Liver (tissue), 9 donors: ENCODE measurements around the gene TARS3. TPM values are rescaled to one million over a fixed set of nuclear protein-coding genes. Genes with fewer than 3 reads are reported as not detected.

Experiments
- DNase-seq: peaks from one replicate; pipeline ENCODE4 v3.0.0-alpha.2; 2017; ENCODE audit warnings: low spot score
- H3K27ac ChIP-seq, 2 donors: one replicate each; pipeline ENCODE4 v1.7.0; 2013; ENCODE audit warnings: inconsistent platforms in 2 of 2, low read length in 2 of 2, control low read depth in 1 of 2, low read depth in 1 of 2, mild to moderate bottlenecking in 1 of 2
- H3K27me3 ChIP-seq, 4 donors: one replicate each; pipeline versions ENCODE4 v1.6.1 to v1.7.0; 2013; ENCODE audit warnings: low read length in 3 of 4, inconsistent platforms in 1 of 4, mild to moderate bottlenecking in 1 of 4, moderate library complexity in 1 of 4; ENCODE audit not compliant: control insufficient read depth in 4 of 4, insufficient read depth in 4 of 4
- H3K36me3 ChIP-seq, 4 donors: one replicate each; pipeline versions ENCODE4 v1.6.1 to v1.7.0; 2013; ENCODE audit warnings: low read length in 3 of 4, mild to moderate bottlenecking in 3 of 4, low read depth in 1 of 4, moderate library complexity in 1 of 4; ENCODE audit not compliant: control insufficient read depth in 4 of 4, insufficient read depth in 3 of 4
- H3K4me1 ChIP-seq, 4 donors: one replicate each; pipeline versions ENCODE4 v1.6.1 to v1.7.0; 2013; ENCODE audit warnings: low read length in 3 of 4, mild to moderate bottlenecking in 3 of 4, moderate library complexity in 1 of 4; ENCODE audit not compliant: control insufficient read depth in 4 of 4, insufficient read depth in 4 of 4
- H3K4me3 ChIP-seq, 3 donors: one replicate each; pipeline versions ENCODE4 v1.6.1 to v1.7.0; 2013; ENCODE audit warnings: low read length in 3 of 3, control low read depth in 1 of 3, low read depth in 1 of 3, mild to moderate bottlenecking in 1 of 3
- H3K9ac ChIP-seq, 2 donors: one replicate each; pipeline ENCODE4 v1.7.0; 2013; ENCODE audit warnings: low read length in 2 of 2, mild to moderate bottlenecking in 2 of 2, moderate library complexity in 2 of 2, control low read depth in 1 of 2, low read depth in 1 of 2
- H3K9me3 ChIP-seq, 4 donors: one replicate each; pipeline versions ENCODE4 v1.6.1 to v1.7.0; 2013; ENCODE audit warnings: low read length in 3 of 4; ENCODE audit not compliant: control insufficient read depth in 4 of 4
- ATF3 ChIP-seq: IDR thresholded peaks from 2 replicates; pipeline ENCODE4 v1.6.1; 2016; ENCODE audit warnings: antibody characterized with exemption
- CTCF ChIP-seq: fragments of 150-350 bp; IDR thresholded peaks from 2 replicates; pipeline ENCODE4 v1.5.1; 2017; ENCODE audit warnings: improper control_type of control experiment, low read depth, low read length; ENCODE audit not compliant: missing input control
- FOXA1 ChIP-seq: IDR thresholded peaks from 2 replicates; pipeline ENCODE4 v1.6.1; 2016; ENCODE audit warnings: antibody characterized with exemption
- FOXA2 ChIP-seq: IDR thresholded peaks from 2 replicates; pipeline ENCODE4 v1.6.1; 2016; ENCODE audit warnings: antibody characterized with exemption
- GABPA ChIP-seq, 2 donors: IDR thresholded peaks in 1 of 2; conservative IDR thresholded peaks in 1 of 2; 2 replicates each; pipeline ENCODE4 v1.6.1; 2016; ENCODE audit warnings: antibody characterized with exemption in 2 of 2, mild to moderate bottlenecking in 1 of 2, moderate library complexity in 1 of 2
- HNF4A ChIP-seq, 2 donors: conservative IDR thresholded peaks; 2 replicates each; pipeline ENCODE4 v1.6.1; 2016; ENCODE audit warnings: antibody characterized with exemption in 2 of 2, mild to moderate bottlenecking in 2 of 2
- HNF4G ChIP-seq: IDR thresholded peaks from 2 replicates; pipeline ENCODE4 v1.6.1; 2016; ENCODE audit warnings: antibody characterized with exemption
- JUND ChIP-seq, 2 donors: IDR thresholded peaks; 2 replicates each; pipeline ENCODE4 v1.6.1; 2016; ENCODE audit warnings: antibody characterized with exemption in 2 of 2
- RAD21 ChIP-seq, 2 donors: IDR thresholded peaks; 2 replicates each; pipeline ENCODE4 v1.6.1; 2016; ENCODE audit warnings: antibody characterized with exemption in 2 of 2, mild to moderate bottlenecking in 2 of 2
- REST ChIP-seq: IDR thresholded peaks from 2 replicates; pipeline ENCODE4 v1.6.1; 2016; ENCODE audit warnings: antibody characterized with exemption, mild to moderate bottlenecking
- RXRA ChIP-seq, 2 donors: IDR thresholded peaks; 2 replicates each; pipeline ENCODE4 v1.6.1; 2017 to 2018; ENCODE audit warnings: antibody characterized with exemption in 2 of 2, mild to moderate bottlenecking in 1 of 2
- SP1 ChIP-seq: IDR thresholded peaks from 2 replicates; pipeline ENCODE4 v1.6.1; 2018; ENCODE audit warnings: antibody characterized with exemption, mild to moderate bottlenecking
- TAF1 ChIP-seq: conservative IDR thresholded peaks from 2 replicates; pipeline ENCODE4 v1.6.1; 2016; ENCODE audit warnings: antibody characterized with exemption, mild to moderate bottlenecking
- YY1 ChIP-seq: IDR thresholded peaks from 2 replicates; pipeline ENCODE4 v1.6.1; 2016; ENCODE audit warnings: antibody characterized with exemption, mild to moderate bottlenecking
- ZBTB33 ChIP-seq: IDR thresholded peaks from 2 replicates; pipeline ENCODE4 v1.6.1; 2016; ENCODE audit warnings: antibody characterized with exemption
- WGBS: extraction: QIAGEN DNeasy Blood & Tissue Kit; methylation state at CpG from one replicate; pipeline ENCODE4 v1.1.7; 2013; 5-methylcytosine and 5-hydroxymethylcytosine counted together
- polyA plus RNA-seq, 2 donors: library from polyadenylated mRNA; stranded (reverse) in 1 of 2; unstranded in 1 of 2; fragments of 200-250 nt in 1 of 2; fragments of >200 nt in 1 of 2; fragmentation: Nextera tagmentation in 1 of 2; extraction: Ambion mirVana in 1 of 2; gene quantifications; one replicate each; pipeline versions ENCODE4 v1.2.1 to v1.2.3, GENCODE V29; 2013 to 2015
- total RNA-seq, 2 donors: library from RNA; depleted of rRNA; stranded (reverse); fragments of >200 nt; gene quantifications; one replicate each; pipeline ENCODE4 v1.2.3, GENCODE V29; 2014
- donor health status: healthy.
- donor health status: healthy.
- donor health status: healthy.
- donor health status: healthy.
- donor health status: healthy.

TARS3 gene
- total and polyA plus RNA-seq, 4 donors = 2.3 to 7.8 (median 4.0) TPM

- TF ChIP-seq HNF4A (conservative IDR thresholded peaks at IDR 0.05) = no peak
- TF ChIP-seq RXRA (IDR thresholded peaks at IDR 0.05) = no peak
- TF ChIP-seq SP1 = no peak
- TF ChIP-seq YY1 = no peak
- no peak for TF ChIP-seq RAD21 (IDR thresholded peaks at IDR 0.05)
- TF ChIP-seq JUND (IDR thresholded peaks at IDR 0.05) = no peak
These were observed 7.5 kb upstream of the TARS3 start (continued) for GRCh38 chr15:101731746-101732145.

- TF ChIP-seq CTCF (no peak), RXRA (IDR thresholded peaks at IDR 0.05) (no peak), GABPA (IDR thresholded peaks at IDR 0.05 in 1 of 2, conservative IDR thresholded peaks at IDR 0.05 in 1 of 2) (no peak), FOXA1 (no peak), HNF4G (no peak), SP1 (no peak), ATF3 (no peak), FOXA2 (no peak), ZBTB33 (no peak), REST (no peak)
- H3K4me3 ChIP-seq = no peak overlapping the region
- H3K27ac ChIP-seq = no peak overlapping the region
- H3K9ac ChIP-seq = no peak overlapping the region
- 65% methylated on average over 1 of the region's 1 CpG for WGBS
- no peaks in the 10 kb centered on the region for H3K27me3 ChIP-seq
- no peak for DNase-seq
- no peaks in the 10 kb centered on the region for H3K9me3 ChIP-seq
- H3K4me1 ChIP-seq = peaks cover 0 to 12% (median 9%) of the 10 kb centered on the region in 4 donors
- H3K36me3 ChIP-seq = no peaks in the 10 kb centered on the region
These were observed 2.9 kb upstream of the TARS3 start for GRCh38 chr15:101727186-101727585.

- no peak overlapping the region for H3K27ac ChIP-seq
- 83% methylated on average over 2 of the region's 2 CpGs for WGBS
These were observed 800 bp upstream of the TARS3 start for GRCh38 chr15:101725073-101725472.

More at GRCh38 chr15:101725073-101725472, 800 bp upstream of the TARS3 start:
- Histone ChIP-seq H3K4me3 (no peak overlapping the region), H3K9me3 (no peaks in the 10 kb centered on the region), H3K4me1 (peaks cover 0 to 12% (median 9%) of the 10 kb centered on the region in 4 donors), H3K9ac (no peak overlapping the region), H3K36me3 (peaks cover 0 to 12% (median 10%) of the 10 kb centered on the region in 4 donors), H3K27me3 (no peaks in the 10 kb centered on the region)
- TF ChIP-seq FOXA2 (no peak), HNF4G (no peak), TAF1 (no peak), SP1 (no peak), CTCF (no peak), ZBTB33 (no peak)
- no peak for DNase-seq
